ENCODE measurements around the gene SKI.

DNA sequence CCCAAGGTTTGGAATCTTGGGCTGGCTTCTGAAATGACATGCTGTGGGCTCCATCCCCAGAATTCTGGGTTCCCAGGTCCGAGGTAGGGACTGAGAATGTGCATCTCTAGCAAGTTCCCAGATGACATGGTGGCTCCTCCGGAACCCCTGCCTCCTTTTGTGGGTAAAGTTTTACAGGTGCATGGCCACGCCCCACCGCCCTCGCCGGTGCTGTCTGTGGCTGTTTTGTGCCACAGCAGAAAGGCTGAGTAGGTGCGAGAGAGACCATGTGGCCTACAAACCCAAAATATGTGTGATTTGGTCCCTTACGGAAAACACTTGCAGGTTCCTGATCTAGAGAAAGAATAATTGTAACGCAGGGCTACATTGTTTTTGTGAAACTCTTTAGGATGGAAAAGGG lies 30.9 kb downstream of the SKI start:
- TF ChIP-seq EZH2 (IDR thresholded peaks at IDR 0.05; ENCODE audit: borderline replicate concordance) (no peak), EZH2phosphoT487 (IDR thresholded peaks at IDR 0.05; ENCODE audit: low read depth, severe bottlenecking, unreplicated experiment) (no peak)
- TF ChIP-seq, protein P1, sequence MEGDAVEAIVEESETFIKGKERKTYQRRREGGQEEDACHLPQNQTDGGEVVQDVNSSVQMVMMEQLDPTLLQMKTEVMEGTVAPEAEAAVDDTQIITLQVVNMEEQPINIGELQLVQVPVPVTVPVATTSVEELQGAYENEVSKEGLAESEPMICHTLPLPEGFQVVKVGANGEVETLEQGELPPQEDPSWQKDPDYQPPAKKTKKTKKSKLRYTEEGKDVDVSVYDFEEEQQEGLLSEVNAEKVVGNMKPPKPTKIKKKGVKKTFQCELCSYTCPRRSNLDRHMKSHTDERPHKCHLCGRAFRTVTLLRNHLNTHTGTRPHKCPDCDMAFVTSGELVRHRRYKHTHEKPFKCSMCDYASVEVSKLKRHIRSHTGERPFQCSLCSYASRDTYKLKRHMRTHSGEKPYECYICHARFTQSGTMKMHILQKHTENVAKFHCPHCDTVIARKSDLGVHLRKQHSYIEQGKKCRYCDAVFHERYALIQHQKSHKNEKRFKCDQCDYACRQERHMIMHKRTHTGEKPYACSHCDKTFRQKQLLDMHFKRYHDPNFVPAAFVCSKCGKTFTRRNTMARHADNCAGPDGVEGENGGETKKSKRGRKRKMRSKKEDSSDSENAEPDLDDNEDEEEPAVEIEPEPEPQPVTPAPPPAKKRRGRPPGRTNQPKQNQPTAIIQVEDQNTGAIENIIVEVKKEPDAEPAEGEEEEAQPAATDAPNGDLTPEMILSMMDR (IDR thresholded peaks at IDR 0.05; ENCODE audit: poor library complexity) = no peak
